ENCODE measurements around the gene TRIM28.
"Not testable (repeated sequence)": the region's sequence is repeated elsewhere in the genome, so short reads cannot be mapped to it uniquely, and the experiment has no call there.

Gene TRIM28

GRCh38 chr19:58570770-58571574 is 27.1 kb downstream of the TRIM28 start:
- peak in 4 of 42 donors; percentile 5 to 24 (median 13) for DNase-seq
- intact Hi-C loops (cut with DNase I): no loop called here

- intact Hi-C loops (cut with DNase I): no loop called here
These were observed 27.7 kb downstream of the TRIM28 start for GRCh38 chr19:58571575-58571947.

GRCh38 chr19:58572026-58572817 is 28.4 kb downstream of the TRIM28 start:
- peak in 3 of 42 donors; percentile 4 to 20 (median 5) for DNase-seq
- intact Hi-C loops (cut with DNase I): no loop called here

More at GRCh38 chr19:58571575-58571947, 27.7 kb downstream of the TRIM28 start:
- peak in 5 of 42 donors; percentile 1 to 22 (median 9) for DNase-seq

DNA sequence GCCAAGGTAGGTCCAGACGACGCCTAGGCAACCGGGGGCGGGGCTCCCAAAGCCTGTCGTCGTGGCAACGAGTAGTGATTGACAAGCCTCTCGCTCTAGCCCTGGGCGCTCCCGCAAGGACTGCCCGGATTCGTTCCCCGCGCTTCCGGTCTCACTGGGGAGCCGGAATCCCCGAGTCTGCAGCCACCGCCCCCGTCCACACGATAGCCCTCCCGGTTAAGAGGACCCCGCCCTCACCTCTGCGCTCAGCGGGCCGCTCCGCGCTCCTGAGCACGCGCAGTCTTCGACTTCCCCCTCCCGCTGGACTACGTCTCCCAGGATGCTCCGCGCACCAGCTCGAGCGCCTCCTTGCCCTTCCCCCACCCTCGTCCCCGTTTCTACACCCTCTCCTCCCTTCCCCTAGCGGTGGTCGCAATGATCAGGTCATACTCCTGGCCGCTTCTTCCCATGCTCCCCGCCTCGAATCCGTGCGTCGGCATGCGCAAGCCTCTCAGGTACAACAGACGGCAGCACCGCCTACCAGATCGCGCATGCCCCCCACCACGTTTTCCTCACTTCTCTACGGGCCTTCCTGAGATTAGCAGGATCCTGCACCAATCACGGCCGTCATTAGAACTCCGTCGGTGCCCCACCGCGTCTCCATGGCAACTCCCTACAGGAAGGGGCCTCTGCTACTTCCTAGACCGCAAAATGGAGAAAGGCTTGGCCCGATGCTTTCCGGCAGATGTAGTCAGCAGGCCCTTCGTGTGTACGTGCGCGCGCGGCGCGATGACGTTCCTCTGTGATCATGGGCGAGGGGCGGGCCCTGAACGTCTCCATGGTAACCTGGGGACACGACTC is 29.2 kb downstream of the TRIM28 start, which contains the start of gene MZF1:
MZF1 (minus strand) TSS at position 518 of the 840 bp plus-strand sequence. CDS start 1,946 bp downstream, outside the sequence.
- intact Hi-C loops (cut with DNase I): no loop called here
- peak; percentile 98 to 100 (median 100) for DNase-seq

DNA sequence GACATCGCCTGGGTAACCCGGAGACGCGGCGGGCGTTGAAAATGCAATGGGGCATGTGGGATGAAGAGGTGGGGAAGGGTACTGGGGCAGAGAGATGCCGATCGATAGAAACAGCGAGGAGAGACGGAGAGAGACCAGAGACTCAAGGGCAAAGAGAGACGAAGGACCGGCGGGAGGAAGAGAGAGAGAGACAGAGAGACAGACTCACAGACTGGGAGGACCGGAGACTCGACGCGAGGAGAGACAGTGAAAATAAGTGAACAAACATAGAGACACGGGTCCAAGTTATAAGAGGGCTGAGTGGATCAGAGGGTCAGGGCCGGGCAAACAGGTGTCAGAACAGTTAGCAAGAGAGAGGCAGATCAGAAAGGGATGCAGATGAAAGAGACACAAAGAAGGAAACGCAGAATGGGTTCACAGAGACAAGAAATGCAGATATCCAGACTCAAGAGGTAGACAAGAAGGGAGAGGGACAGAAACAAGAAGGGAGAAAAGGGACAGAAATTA is 29.8 kb downstream of the TRIM28 start:
- intact Hi-C loops (cut with DNase I): no loop called here
- DNase-seq: peak in 1 of 42 donors; percentile 41

DNA sequence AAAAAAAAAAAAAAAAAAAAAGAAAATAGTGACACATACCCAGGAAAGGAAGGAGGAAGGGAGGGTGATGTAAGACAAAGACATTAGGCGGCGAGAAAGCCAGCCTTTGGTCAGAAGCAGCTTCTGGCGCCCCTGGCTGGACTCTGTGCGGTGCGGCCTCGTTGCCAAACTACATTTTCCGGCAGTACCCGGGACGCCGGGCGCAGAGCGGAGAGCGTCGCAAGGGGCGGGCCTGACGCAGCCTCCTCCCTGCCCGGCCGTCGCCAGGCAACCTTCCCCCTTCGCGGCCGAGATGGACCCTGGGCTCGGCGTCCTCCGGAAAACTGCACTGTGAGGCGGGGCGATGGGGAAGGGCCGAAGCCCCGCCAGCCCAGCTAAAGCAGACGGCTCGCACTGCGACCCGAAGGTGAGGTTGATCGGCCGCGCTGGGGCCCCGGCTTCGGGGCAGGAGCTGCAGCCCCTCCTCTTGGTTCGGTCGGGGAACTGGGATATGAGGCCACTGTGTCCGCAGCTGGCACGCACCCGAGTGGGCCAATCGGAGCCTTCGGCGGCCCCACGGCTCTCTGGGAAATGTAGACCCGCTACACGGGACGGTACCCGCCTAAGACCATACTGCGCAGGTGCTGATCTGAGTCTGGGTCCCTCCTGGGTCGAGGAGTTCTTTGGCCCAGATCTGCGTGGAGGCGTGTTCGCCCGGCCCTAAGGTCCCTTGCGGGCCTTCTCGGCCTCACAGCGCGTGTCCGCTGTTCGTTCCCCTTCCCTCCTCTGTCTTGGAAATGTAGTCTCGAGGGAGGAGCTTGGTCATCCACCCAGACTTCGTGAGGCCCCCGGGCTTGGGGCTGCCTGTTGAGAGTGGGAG is 31.5 kb downstream of the TRIM28 start:
- DNase-seq: peak; percentile 82 to 95 (median 91)
- intact Hi-C loops (cut with DNase I): no loop called here

- intact Hi-C loops (cut with DNase I): not testable (repeated sequence)
- DNase-seq: peak in 6 of 42 donors; percentile 3 to 22 (median 10)
These were observed 33.7 kb downstream of the TRIM28 start for GRCh38 chr19:58577581-58577980.

DNA sequence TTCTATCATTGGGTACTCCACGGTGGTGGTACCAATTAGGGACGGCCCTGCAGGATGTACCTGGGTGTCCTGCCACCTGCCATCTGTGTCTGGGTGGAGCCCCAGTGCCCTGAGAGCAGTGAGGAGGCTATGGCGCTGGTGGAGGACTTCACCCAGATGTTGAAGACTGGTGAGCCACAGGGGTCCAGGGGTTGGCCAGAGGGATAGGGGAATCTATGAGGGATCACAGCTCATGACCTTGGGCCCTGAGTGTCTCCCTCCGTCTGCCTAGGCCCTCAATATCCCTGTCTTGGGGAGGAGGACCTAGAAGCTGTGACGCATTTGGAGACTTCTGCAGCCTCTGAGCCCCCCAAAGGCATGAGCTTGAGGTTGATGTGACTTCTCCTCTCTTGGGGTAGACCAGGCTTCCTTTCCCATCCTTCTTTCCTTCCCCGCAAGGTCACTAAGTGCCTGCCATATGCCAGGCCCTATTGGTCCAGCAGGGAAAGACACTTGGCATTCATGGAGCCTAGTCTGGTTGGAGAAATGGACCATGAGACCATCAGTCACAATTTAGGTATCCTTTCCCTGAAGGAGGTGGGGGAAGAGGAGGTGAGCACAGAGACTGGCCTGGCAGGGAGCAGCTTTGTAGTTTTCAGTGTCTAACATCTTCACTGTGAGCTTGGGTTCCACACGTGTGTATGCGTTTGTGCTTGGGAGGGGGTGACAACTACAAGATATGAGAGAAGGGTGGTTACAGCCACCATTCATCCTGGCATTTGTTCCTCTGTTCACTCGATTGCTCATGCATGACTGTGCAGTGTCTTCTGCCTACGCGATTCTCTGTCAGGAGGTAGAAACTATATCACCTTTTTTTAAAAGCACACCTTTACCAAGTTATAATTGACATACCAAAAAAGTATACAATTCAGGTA is 34.4 kb downstream of the TRIM28 start:
- DNase-seq: peak in 24 of 42 donors; percentile 9 to 81 (median 49)
- intact Hi-C loops (cut with DNase I): no loop called here

- DNase-seq: peak in 5 of 42 donors; percentile 0 to 25 (median 13)
- intact Hi-C loops (cut with DNase I): no loop called here
These were observed 35.7 kb downstream of the TRIM28 start for GRCh38 chr19:58579473-58580142.

- intact Hi-C loops (cut with DNase I): no loop called here
- peak; percentile 40 to 92 (median 80) for DNase-seq
These were observed 37.6 kb downstream of the TRIM28 start for GRCh38 chr19:58581227-58582141.

GRCh38 chr19:58582985-58583384 is 39.1 kb downstream of the TRIM28 start:
- DNase-seq: peak in 6 of 42 donors; percentile 1 to 18 (median 6)
- intact Hi-C loops (cut with DNase I): no loop called here

DNA sequence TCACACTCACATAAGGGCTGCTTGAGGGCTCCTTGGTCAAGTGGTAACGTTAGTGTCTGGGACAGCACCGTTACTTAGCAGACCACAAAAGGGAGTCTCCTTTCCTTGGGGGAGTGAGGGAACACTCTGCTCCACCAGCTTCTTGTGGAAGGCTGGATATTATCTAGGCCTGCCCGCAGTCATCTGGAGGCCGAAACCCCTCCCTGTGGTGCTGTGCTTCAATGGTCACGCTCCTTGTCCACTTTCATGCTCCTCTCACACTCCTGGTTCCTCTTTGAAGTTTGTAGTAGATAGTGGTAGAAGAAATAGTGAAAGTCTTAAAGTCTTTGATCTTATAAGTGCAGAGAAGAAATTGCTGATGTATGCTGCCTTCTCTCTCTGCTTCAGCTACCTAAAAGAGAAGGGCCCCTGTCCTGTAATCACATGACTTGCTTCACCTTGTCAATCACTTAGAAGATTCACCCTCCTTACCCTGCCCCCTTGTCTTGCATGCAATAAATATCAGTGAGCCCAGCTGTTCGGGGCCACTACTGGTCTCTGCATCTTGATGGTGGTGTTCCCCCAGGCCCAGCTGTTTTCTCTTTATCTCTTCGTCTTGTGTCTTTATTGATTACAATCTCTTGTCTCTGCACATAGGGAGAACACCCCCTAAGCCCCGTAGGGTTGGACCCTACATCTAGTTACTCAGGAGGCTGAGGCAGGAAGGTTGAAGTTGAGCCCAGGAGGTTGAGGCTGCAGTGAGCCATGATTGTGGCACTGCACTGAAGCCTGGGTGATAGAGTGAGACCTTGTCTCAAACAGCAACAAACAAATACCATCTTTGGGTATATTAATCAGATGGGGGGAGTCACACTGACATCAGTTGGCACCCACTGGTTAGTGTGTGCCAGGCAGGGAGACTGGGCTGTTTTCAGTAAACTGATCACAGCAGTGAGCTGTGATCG is 40.9 kb downstream of the TRIM28 start:
- intact Hi-C loops (cut with DNase I): no loop called here
- DNase-seq: peak in 3 of 42 donors; percentile 1 to 27 (median 6)

DNA sequence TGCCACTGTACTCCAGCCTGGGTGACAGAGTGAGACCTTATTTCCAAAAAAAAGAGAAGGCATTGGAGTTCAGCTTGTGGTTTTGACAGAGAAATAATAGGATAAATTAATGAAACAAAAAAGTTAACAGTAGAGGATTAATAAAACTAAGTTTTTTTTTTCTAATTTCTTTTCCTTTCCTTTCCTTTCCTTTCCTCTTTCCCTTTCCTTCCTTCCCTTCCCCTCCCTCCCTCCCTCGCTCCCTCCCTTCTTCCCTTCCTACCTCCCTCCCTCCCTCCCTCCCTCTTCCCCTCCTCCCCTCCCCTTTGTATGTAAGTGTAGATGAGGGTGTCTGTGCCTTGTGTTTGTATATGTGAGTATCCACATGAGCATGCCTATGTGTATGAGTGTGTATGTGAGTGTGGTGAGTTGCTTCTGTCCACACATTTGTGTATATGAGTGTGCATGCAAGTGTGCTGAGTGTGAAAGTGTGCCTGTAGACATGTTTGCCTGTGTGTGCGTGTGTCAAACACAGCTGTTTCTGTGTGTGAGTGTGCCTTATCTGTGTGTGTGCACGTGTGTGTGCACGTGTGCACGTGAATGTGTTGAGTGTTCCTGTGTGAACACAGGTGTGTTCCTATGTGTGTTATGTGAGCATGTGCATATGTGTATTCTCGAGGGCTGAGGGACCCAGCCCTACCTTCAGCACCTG is 41.7 kb downstream of the TRIM28 start:
- peak in 1 of 42 donors; percentile 20 for DNase-seq
- intact Hi-C loops (cut with DNase I): no loop called here
